ENCODE measurements around the gene ISG20.
"Not testable (repeated sequence)": the region's sequence is repeated elsewhere in the genome, so short reads cannot be mapped to it uniquely, and the experiment has no call there.

Gene ISG20

GRCh38 chr15:88636654-88637053, 2.2 kb upstream of the ISG20 start:
- in situ Hi-C loops (cut with HindIII; ENCODE audit: low sequenced_read_pairs), result no loop called here
- no peak overlapping the region for H3K4me3 ChIP-seq (ENCODE audit: low read depth, low read length)
- TF ChIP-seq, protein P1, sequence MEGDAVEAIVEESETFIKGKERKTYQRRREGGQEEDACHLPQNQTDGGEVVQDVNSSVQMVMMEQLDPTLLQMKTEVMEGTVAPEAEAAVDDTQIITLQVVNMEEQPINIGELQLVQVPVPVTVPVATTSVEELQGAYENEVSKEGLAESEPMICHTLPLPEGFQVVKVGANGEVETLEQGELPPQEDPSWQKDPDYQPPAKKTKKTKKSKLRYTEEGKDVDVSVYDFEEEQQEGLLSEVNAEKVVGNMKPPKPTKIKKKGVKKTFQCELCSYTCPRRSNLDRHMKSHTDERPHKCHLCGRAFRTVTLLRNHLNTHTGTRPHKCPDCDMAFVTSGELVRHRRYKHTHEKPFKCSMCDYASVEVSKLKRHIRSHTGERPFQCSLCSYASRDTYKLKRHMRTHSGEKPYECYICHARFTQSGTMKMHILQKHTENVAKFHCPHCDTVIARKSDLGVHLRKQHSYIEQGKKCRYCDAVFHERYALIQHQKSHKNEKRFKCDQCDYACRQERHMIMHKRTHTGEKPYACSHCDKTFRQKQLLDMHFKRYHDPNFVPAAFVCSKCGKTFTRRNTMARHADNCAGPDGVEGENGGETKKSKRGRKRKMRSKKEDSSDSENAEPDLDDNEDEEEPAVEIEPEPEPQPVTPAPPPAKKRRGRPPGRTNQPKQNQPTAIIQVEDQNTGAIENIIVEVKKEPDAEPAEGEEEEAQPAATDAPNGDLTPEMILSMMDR (IDR thresholded peaks at IDR 0.05; ENCODE audit: low read depth, low read length, missing control alignments), result no peak
- DNase-seq (ENCODE audit: low read depth), result no peak

GRCh38 chr15:88637436-88637835, 1.4 kb upstream of the ISG20 start:
- TF ChIP-seq, protein P1 (IDR thresholded peaks at IDR 0.05; ENCODE audit: low read depth, low read length, missing control alignments), result no peak
- in situ Hi-C loops (cut with HindIII; ENCODE audit: low sequenced_read_pairs), result no loop called here
- H3K4me3 ChIP-seq (ENCODE audit: low read depth, low read length), result no peak overlapping the region
- no peak for DNase-seq (ENCODE audit: low read depth)

GRCh38 chr15:88637841-88638625, 783 bp upstream of the ISG20 start:
- H3K4me3 ChIP-seq (ENCODE audit: low read depth, low read length), result peak overlapping the region; percentile 42
- DNase-seq (ENCODE audit: low read depth), result no peak
- in situ Hi-C loops (cut with HindIII; ENCODE audit: low sequenced_read_pairs), result no loop called here
- TF ChIP-seq, protein P1 (IDR thresholded peaks at IDR 0.05; ENCODE audit: low read depth, low read length, missing control alignments), result no peak

DNA sequence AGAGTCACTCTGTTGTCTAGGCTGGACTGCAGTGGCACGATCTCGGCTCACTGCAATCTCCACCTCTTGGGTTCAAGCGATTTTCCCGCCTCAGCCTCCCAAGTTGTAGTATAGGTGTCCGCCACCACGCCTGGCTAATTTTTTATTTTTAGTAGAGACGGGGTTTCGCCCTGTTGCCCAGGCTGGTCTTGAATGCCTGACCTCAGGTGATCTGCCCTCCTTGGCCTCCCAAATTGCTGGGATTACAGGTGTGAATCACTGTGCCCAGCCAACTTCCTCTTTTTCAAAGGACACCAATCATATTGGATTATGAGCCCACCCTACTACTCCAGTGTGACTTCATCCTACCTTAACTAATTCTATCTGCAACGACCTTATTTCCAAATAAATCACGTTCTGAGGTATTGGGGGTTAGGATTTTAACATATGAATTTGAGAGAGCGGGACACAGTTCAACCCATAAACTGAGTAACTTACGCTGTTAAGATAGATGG, 3.2 kb downstream of the ISG20 start:
- no peak for DNase-seq (ENCODE audit: low read depth)
- TF ChIP-seq, protein P1 (IDR thresholded peaks at IDR 0.05; ENCODE audit: low read depth, low read length, missing control alignments), result no peak
- in situ Hi-C loops (cut with HindIII; ENCODE audit: low sequenced_read_pairs), result no loop called here
- H3K4me3 ChIP-seq (ENCODE audit: low read depth, low read length), result no peak overlapping the region

GRCh38 chr15:88642514-88642913, 3.7 kb downstream of the ISG20 start:
- in situ Hi-C loops (cut with HindIII; ENCODE audit: low sequenced_read_pairs); H3K4me3 ChIP-seq (ENCODE audit: low read depth, low read length); DNase-seq (ENCODE audit: low read depth): not testable (repeated sequence)

- in situ Hi-C loops (cut with HindIII; ENCODE audit: low sequenced_read_pairs), result no loop called here
- H3K4me3 ChIP-seq (ENCODE audit: low read depth, low read length), result no peak overlapping the region
- no peak for DNase-seq (ENCODE audit: low read depth)
- TF ChIP-seq, protein P1 (IDR thresholded peaks at IDR 0.05; ENCODE audit: low read depth, low read length, missing control alignments), result no peak
These were observed 5.9 kb downstream of the ISG20 start for GRCh38 chr15:88644741-88645140.
